ENCODE results near the gene CFAP77.

DNA sequence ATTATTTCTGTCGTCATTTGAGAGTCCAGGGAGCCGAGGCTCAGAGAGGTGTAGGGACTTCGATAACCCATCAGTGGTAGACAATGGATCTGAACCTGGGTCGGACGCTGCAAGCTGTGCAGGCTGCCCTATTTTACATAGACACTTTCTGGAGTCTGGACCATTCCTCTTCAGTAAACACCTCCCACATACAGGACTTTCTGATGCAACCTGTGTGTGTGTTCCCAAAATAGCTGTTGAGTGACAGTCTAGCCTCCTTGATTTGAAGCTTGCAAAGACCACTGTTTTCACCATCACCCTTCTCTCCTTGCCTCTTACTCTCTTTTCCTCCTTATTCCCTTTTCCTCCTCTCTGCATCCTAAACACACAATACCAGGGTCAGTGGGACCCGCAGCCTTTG lies 30.7 kb downstream of the CFAP77 start:
- TF ChIP-seq, protein P1, sequence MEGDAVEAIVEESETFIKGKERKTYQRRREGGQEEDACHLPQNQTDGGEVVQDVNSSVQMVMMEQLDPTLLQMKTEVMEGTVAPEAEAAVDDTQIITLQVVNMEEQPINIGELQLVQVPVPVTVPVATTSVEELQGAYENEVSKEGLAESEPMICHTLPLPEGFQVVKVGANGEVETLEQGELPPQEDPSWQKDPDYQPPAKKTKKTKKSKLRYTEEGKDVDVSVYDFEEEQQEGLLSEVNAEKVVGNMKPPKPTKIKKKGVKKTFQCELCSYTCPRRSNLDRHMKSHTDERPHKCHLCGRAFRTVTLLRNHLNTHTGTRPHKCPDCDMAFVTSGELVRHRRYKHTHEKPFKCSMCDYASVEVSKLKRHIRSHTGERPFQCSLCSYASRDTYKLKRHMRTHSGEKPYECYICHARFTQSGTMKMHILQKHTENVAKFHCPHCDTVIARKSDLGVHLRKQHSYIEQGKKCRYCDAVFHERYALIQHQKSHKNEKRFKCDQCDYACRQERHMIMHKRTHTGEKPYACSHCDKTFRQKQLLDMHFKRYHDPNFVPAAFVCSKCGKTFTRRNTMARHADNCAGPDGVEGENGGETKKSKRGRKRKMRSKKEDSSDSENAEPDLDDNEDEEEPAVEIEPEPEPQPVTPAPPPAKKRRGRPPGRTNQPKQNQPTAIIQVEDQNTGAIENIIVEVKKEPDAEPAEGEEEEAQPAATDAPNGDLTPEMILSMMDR (IDR thresholded peaks at IDR 0.05) = no peak
- no peak for TF ChIP-seq POLR2AphosphoS5 (IDR thresholded peaks at IDR 0.05)

Data from sigmoid colon (tissue), 4 donors.